WI38 (cell line): ENCODE data around the gene THAP7.
"Not testable (repeated sequence)": the region's sequence is repeated elsewhere in the genome, so short reads cannot be mapped to it uniquely, and the experiment has no call there.

ENCODE experiments used
- H3K4me3 ChIP-seq: 2 replicates; pipeline ENCODE4 v1.5.1; 2011; ENCODE audit warnings: low read depth, mild to moderate bottlenecking, control low read depth, low read length
- TF ChIP-seq, protein P1 (sequence below): IDR thresholded peaks from 2 replicates; pipeline ENCODE4 v1.5.1; 2012; ENCODE audit warnings: low read depth, mild to moderate bottlenecking, control low read depth, low read length

Gene THAP7, protein sequence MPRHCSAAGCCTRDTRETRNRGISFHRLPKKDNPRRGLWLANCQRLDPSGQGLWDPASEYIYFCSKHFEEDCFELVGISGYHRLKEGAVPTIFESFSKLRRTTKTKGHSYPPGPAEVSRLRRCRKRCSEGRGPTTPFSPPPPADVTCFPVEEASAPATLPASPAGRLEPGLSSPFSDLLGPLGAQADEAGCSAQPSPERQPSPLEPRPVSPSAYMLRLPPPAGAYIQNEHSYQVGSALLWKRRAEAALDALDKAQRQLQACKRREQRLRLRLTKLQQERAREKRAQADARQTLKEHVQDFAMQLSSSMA

DNA sequence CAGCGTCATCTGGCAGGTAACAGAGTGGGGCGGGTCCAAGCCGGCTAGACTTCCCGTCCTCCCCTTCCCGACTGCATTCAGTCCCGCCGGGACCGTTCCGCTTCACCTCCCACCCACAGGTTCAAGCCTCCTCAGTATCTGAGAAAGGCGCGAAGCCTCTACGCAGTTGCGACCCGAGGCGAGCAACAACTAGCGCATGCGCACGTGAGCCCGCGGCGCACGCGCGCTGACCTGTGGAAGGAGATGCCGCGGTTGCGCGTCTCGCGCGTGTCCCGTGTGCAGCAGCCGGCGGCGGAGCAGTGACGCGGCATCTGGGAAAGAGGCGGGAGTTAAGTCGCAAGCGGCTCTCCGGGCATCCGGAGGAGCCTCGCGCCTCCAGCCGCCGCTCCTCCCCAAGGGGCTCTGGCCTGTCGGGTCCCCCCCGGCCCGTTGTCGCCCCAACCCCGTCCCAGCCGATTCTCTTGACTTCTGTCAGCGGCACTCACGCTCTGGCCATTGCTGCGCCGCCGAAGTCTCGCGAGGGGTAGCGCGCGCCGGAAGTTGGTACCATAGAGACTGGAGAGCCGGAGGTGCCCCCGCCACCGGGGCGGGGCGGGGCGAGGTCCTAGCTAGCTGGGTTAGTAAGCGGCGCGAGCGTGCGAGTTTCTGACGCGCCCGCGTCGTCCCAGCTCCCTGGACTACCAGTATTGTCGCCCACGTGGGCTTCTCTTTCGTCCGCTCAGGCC lies at the start of gene THAP7:
Gene THAP7 (minus strand): TSS at position 518 of the 725 bp plus-strand sequence. CDS start 207 bp downstream, at position 311.
- TF ChIP-seq, protein P1, sequence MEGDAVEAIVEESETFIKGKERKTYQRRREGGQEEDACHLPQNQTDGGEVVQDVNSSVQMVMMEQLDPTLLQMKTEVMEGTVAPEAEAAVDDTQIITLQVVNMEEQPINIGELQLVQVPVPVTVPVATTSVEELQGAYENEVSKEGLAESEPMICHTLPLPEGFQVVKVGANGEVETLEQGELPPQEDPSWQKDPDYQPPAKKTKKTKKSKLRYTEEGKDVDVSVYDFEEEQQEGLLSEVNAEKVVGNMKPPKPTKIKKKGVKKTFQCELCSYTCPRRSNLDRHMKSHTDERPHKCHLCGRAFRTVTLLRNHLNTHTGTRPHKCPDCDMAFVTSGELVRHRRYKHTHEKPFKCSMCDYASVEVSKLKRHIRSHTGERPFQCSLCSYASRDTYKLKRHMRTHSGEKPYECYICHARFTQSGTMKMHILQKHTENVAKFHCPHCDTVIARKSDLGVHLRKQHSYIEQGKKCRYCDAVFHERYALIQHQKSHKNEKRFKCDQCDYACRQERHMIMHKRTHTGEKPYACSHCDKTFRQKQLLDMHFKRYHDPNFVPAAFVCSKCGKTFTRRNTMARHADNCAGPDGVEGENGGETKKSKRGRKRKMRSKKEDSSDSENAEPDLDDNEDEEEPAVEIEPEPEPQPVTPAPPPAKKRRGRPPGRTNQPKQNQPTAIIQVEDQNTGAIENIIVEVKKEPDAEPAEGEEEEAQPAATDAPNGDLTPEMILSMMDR: no peak

DNA sequence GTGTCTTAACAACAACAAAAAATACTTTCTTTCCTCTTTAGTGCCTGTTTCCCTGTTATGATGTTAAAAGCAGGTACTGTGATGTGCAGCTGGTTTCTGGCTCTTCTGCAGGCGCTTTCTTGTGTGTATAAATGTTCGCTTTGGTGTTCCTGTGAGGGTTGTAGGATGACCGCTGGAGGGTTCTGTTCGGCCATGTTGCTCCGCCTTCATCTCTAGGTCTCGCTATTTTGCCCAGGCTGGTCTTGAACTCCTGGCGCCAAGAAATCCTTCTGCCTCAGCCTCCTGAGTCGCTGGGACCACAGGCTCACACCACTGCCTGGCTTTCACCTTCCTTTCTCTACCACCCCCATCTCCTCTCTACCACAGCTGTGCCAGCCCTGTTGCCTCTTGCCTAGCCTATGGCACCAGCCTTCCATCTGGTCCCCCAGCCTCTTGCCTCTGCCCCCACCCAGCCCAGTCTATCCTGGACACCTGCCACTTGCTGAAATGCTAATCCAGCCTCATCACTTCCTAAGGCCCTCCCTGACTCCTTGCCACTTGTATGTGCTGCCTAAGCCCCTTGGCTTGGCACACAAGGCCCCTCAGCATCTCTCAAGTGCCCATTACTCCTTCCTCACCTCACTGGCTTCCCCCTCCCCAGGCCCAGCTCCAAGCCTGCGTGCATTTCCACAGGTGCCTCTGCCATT lies 49.4 kb upstream of the THAP7 start:
- TF ChIP-seq, protein P1: no peak

More for the DNA sequence above, at the start of gene THAP7:
- H3K4me3 ChIP-seq: peak within 1 kb of the TSS; percentile 84

DNA sequence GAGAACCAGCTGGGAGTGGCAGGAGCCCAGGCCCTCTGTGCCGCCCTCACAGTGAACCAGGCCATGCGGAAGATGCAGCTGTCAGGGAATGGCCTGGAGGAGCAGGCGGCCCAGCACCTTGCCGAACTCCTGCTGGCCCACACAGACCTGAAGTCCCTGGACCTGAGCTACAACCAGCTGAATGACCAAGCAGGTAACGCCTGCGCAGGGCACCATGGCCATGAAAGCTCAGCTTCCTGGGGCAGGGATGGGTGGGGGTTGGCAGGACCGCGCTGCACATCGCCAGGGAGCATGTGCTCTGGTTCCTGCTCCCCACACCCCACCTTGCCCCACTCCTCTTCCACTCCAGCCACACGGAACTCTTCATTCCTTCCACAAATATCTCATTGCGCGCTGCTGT lies 47.0 kb upstream of the THAP7 start:
- H3K4me3 ChIP-seq: not testable (repeated sequence)

More for the DNA sequence above, 49.4 kb upstream of the THAP7 start:
- H3K4me3 ChIP-seq: no peak overlapping the region

DNA sequence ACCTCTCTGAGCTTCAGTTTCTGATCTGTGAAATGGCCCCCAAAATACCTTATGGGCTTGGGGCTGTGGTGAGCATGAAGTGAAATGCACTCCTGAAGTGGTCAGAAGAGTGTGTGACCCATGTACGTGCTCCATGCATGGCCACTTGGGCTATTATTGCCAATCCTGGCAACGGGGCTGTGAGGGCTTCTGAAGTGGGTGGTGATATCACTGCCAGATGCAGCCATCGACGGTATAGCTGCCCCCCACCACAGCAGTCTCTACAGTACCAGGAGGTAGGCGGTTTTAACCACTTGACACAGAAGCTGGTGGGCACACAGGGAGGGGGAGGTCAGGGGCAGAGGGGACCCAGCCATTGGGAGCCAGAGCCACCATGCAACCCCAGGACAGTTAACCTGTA lies 46.5 kb upstream of the THAP7 start:
- not testable (repeated sequence) for H3K4me3 ChIP-seq

DNA sequence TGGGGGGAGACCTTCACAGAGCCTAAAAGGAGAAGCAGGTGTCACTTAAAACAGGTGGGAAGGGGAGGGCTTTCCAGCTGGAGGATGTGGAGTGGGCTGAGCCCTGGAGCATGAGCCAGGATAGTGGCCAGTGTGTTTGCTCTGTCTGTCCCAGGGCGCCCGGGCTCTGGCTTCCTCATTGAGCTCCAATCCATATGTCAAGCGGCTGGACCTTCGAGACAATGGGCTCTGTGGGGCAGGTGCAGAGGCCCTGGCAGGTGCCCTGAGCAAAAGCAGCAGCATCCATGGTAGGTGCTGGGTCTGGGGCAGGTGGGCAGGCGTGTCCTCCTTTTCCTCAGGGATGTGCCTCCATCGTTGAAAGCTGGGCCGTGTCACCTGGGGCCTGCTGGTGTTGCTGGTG lies 45.8 kb upstream of the THAP7 start:
- TF ChIP-seq, protein P1: no peak

DNA sequence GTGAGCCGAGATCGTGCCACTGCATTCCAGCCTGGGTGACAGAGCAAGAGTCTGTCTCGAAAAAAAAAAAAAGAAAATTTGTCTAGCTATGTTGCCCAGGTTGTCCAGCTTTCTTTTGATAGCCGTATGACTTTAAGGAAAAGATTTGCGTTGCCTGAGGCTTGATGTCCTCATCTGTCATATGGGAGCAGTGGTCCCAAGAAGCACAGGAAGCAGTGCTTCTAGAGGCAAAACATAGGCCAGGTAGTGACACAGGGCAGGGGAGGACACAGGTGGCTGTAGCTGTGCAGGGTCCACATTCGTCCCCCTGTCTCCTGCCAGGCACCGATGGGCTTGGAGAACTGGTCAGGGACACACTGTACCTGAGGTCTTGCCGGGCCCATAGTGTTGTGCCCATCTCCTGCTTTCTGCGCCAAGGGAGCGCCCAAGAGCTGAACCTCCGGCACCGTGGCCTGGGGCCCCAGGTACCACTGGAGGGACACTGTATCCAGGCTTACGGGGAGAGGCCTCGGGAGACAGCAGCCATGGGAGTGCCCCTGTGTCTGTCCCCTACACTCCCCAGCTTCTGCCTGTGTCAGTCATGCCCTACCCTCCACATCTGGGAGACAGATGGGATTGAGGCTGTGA lies 45.2 kb upstream of the THAP7 start:
- H3K4me3 ChIP-seq: no peak overlapping the region
- TF ChIP-seq, protein P1: no peak

More for the DNA sequence above, 45.8 kb upstream of the THAP7 start:
- H3K4me3 ChIP-seq: no peak overlapping the region

DNA sequence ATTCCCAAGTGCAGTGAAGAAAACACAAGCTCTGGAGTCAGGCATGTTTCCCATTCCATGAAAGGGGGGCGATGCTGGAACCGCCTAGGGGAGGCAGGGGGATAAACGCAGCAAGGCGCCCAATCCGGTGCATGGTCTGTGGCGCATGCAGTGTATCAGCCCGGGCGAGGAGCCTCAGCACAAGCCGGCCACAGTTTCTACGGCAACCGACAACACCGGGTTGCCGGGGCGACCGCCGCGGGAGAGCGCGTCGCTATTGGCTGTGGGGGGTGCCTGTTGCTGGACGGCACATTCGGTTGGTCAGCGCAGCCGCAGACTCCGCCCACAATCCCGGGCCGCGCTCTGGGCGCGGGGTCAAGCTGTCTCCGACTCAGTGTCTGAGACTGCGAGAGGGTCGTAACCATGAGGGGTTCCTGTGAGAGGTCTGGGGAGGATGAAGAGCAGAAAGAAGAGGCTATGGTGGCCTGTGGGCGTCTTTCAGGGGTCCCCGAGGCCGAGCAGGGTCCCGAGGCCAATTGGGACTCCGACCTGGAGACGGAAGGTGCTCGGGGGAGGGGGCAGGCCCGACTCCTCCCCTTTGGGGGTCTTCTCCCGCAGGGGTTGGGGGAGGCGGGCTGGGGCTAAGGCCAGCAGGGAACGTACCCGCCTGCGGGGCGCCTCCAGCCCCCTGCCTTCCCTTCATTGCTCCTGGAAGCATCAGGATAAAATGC lies 43.8 kb upstream of the THAP7 start, which contains the start of gene LRRC74B:
Gene LRRC74B (plus strand): TSS at position 362 of the 710 bp plus-strand sequence. CDS start 41 bp downstream, at position 403.
- H3K4me3 ChIP-seq: peak within 1 kb of the TSS; percentile 50
- TF ChIP-seq, protein P1: no peak
